NCI-H128 (cell line): ENCODE data around the gene POU2F1.
"Not testable (repeated sequence)": the region's sequence is repeated elsewhere in the genome, so short reads cannot be mapped to it uniquely, and the experiment has no call there.

Source experiments
- DNase-seq: peaks from one replicate; lab custom pipeline; 2025; ENCODE audit not compliant: unreplicated experiment; lab: John Stamatoyannopoulos, UW

Gene POU2F1

GRCh38 chr1:167205306-167206050 is 15.2 kb upstream of the POU2F1 start:
- not testable (repeated sequence) for DNase-seq

GRCh38 chr1:167206166-167206835 is 14.4 kb upstream of the POU2F1 start:
- no peak for DNase-seq

GRCh38 chr1:167207940-167208623 is 12.6 kb upstream of the POU2F1 start:
- no peak for DNase-seq

- no peak for DNase-seq
These were observed 12.1 kb upstream of the POU2F1 start for GRCh38 chr1:167208624-167208976.

GRCh38 chr1:167209044-167209443 is 11.6 kb upstream of the POU2F1 start:
- no peak for DNase-seq

- DNase-seq = no peak
These were observed 9.6 kb upstream of the POU2F1 start for GRCh38 chr1:167210966-167211674.

- no peak for DNase-seq
These were observed 8.7 kb upstream of the POU2F1 start for GRCh38 chr1:167212025-167212424.

- no peak for DNase-seq
These were observed 3.9 kb upstream of the POU2F1 start for GRCh38 chr1:167216809-167217208.

- DNase-seq = no peak
These were observed 1.5 kb upstream of the POU2F1 start for GRCh38 chr1:167219194-167219593.

- DNase-seq = peak; percentile 97
These were observed 795 bp upstream of the POU2F1 start for GRCh38 chr1:167219646-167220536.

- no peak for DNase-seq
These were observed 546 bp downstream of the POU2F1 start for GRCh38 chr1:167221126-167221737.

- peak; percentile 87 for DNase-seq
These were observed 1.3 kb downstream of the POU2F1 start for GRCh38 chr1:167221738-167222610.

- DNase-seq = no peak
These were observed 2.7 kb downstream of the POU2F1 start for GRCh38 chr1:167223144-167224103.

GRCh38 chr1:167224734-167225235 is 4.1 kb downstream of the POU2F1 start:
- not testable (repeated sequence) for DNase-seq

- DNase-seq = no peak
These were observed 5.2 kb downstream of the POU2F1 start for GRCh38 chr1:167225920-167226319.

GRCh38 chr1:167227934-167228378 is 7.3 kb downstream of the POU2F1 start:
- no peak for DNase-seq

- DNase-seq = no peak
These were observed 9.2 kb downstream of the POU2F1 start for GRCh38 chr1:167229719-167230385.
